Naive thymus-derived CD8-positive, alpha-beta T cell (primary cell): ENCODE results near the gene PTPRT. TPM values are rescaled to one million over a fixed set of nuclear protein-coding genes. Genes with fewer than 3 reads are reported as not detected.

Experiments used
- ATAC-seq, 2 donors: fragments of 150-1000 bp; cut with Tn5 transposase in 1 of 2; sonication (Bioruptor Pico), chemical (Tn5 transposase) in 1 of 2; 1 replicate in 1 of 2; 2 replicates in 1 of 2; pipeline ENCODE4 v1.10.0; 2021; ENCODE audit warnings: mild to moderate bottlenecking in 2 of 2, moderate library complexity in 2 of 2
- POLR2A ChIA-PET: fragments of 350-600 bp; sonication (Branson Sonifier 250); formaldehyde crosslinking; loops from one replicate; lab custom pipeline; 2021; ENCODE audit warnings: antibody characterized with exemption; lab: Charles Lee
- DNase-seq, 10 donors: peaks; one replicate each; pipeline versions ENCODE4 v3.0.0 to v3.0.0-alpha.2; 2020 to 2022
- H3K27ac Mint-ChIP-seq, 10 donors: one replicate each; pipeline ENCODE4 v1.8.0; 2020 to 2022; ENCODE audit warnings: mild to moderate bottlenecking in 10 of 10, mixed read lengths in 10 of 10, moderate library complexity in 4 of 10, inconsistent platforms in 1 of 10
- H3K27me3 Mint-ChIP-seq, 5 donors: one replicate each; pipeline ENCODE4 v1.8.0; 2021 to 2022; ENCODE audit warnings: mixed read lengths in 5 of 5
- H3K36me3 Mint-ChIP-seq, 3 donors: one replicate each; pipeline ENCODE4 v1.8.0; 2020 to 2022; ENCODE audit warnings: mixed read lengths in 3 of 3, mild to moderate bottlenecking in 2 of 3, inconsistent platforms in 1 of 3
- H3K4me1 Mint-ChIP-seq, 4 donors: one replicate each; pipeline ENCODE4 v1.8.0; 2021 to 2022; ENCODE audit warnings: mixed read lengths in 4 of 4
- H3K4me3 Mint-ChIP-seq, 10 donors: one replicate each; pipeline ENCODE4 v1.8.0; 2020 to 2022; ENCODE audit warnings: mild to moderate bottlenecking in 10 of 10, mixed read lengths in 10 of 10, moderate library complexity in 6 of 10, inconsistent platforms in 1 of 10
- H3K9me3 Mint-ChIP-seq, 9 donors: one replicate each; pipeline ENCODE4 v1.8.0; 2020 to 2022; ENCODE audit warnings: mixed read lengths in 9 of 9, mild to moderate bottlenecking in 3 of 9, inconsistent platforms in 1 of 9, moderate library complexity in 1 of 9
- polyA plus RNA-seq, 3 donors: library from polyadenylated mRNA; unstranded; fragments of 300-500 nt; fragmentation: Illumina TruSeq; gene quantifications; one replicate each; pipeline ENCODE4 v1.2.3, GENCODE V29; 2021
- total RNA-seq, 8 experiments: library from RNA in 2 of 8; stranded (reverse) in 2 of 8; gene quantifications; one replicate each; pipeline ENCODE4 v1.2.3 and lab custom pipeline; 2021 to 2026

The PTPRT gene
- not detected for total RNA-seq
- not detected for polyA plus RNA-seq
- 0 to 0.17 (median 0) reads per million in 6 experiments for total RNA-seq (lab: John Stamatoyannopoulos, UW)

DNA sequence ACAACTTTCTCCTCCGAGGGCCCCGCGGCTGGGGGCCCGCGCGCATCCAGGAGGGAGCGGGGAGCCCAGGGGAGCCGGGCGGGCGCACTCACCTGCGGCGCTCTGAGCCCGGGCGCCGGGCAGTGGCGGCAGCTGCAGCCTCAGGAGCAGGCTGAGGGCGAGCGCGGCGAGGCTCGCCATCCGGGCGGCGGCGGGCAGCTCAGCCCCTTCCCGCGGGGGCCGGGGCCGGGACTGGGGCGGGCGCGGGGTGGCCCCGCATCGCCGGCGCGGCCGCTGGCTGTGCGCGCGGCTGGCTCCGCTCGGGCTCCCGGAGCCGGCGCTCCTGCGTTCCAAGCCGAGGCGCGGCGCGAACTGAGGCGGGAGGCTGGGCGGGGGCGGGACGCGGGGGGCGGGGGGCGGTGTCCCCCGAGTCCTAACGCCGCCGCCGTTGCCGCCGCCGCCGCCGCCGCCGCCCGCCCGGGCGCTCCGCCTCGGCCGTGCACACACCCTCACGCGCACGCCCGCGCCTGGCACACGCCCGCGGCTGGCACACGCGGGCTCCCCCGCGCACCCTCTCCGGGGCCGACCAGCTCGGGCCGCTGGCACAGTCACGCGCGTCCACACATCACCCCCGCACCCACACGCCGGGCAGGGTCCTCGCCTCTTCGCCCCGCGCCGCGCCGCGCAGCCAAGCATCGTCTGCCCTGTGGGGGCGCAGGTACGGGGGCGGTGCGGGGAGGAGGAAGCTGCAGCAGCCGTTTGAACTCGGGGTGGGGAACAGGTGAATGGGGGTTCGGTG, at the start of gene PTPRT:
PTPRT (minus strand) TSS at position 353 of the 778 bp plus-strand sequence; CDS start at position 180, 173 bp downstream.
- peak within 1 kb of the TSS in 1 of 10 donors; percentile 16 for H3K4me3 Mint-ChIP-seq
- POLR2A ChIA-PET, result no interaction called here
- H3K27me3 Mint-ChIP-seq, result peaks cover 29 to 71% (median 47%) of the 10 kb centered on the region in 5 donors
- no peaks in the 10 kb centered on the region for H3K36me3 Mint-ChIP-seq
- peaks cover 0 to 2% (median 0%) of the 10 kb centered on the region in 9 donors for H3K9me3 Mint-ChIP-seq
- ATAC-seq (no peak), DNase-seq (no peak)
- H3K27ac Mint-ChIP-seq, result no peak within 1 kb of the TSS
- peaks cover 0 to 16% (median 7%) of the 10 kb centered on the region in 4 donors for H3K4me1 Mint-ChIP-seq

GRCh38 chr20:43238833-43239232, 49.1 kb upstream of the PTPRT start:
- H3K27me3 Mint-ChIP-seq, result peaks cover 3 to 23% (median 12%) of the 10 kb centered on the region in 5 donors
- H3K27ac Mint-ChIP-seq, result no peak overlapping the region
- no peak for DNase-seq
- no peak overlapping the region for H3K4me3 Mint-ChIP-seq
- H3K9me3 Mint-ChIP-seq, result peaks cover 0 to 18% (median 7%) of the 10 kb centered on the region in 9 donors
- peaks cover 0 to 9% (median 0%) of the 10 kb centered on the region in 3 donors for H3K36me3 Mint-ChIP-seq
- POLR2A ChIA-PET, result no interaction called here
- no peak for ATAC-seq
- H3K4me1 Mint-ChIP-seq, result peaks cover 0 to 6% (median 1%) of the 10 kb centered on the region in 4 donors

DNA sequence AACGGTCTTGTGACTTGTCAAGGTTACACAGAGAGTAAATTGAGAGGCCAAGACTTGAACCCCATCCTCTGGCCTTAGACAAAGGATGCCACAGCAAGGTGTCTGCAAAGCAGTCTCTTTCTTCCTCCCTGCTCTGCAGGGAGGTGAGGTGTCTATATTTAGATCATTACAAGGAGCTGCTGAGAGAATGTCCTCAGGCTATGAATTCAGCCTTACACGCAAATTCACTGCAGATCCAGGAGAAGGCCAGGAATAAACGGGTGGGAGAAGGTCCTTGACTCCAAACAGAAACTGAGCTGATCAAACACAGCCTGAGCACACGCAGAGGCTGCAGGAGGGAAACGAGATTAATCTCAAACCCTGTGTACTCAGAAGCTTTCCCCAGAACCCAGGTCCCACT, 48.6 kb upstream of the PTPRT start:
- Mint-ChIP-seq H3K36me3 (peaks cover 0 to 9% (median 0%) of the 10 kb centered on the region in 3 donors), H3K27ac (no peak overlapping the region), H3K4me1 (peaks cover 0 to 6% (median 1%) of the 10 kb centered on the region in 4 donors), H3K9me3 (peaks cover 0 to 18% (median 7%) of the 10 kb centered on the region in 9 donors), H3K27me3 (peaks cover 3 to 23% (median 12%) of the 10 kb centered on the region in 5 donors), H3K4me3 (no peak overlapping the region)
- POLR2A ChIA-PET, result no interaction called here
- no peak for DNase-seq
- no peak for ATAC-seq

- no peak for ATAC-seq
These were observed 48.0 kb upstream of the PTPRT start for GRCh38 chr20:43237651-43238168.

GRCh38 chr20:43235998-43236397, 46.3 kb upstream of the PTPRT start:
- peaks cover 0 to 6% (median 1%) of the 10 kb centered on the region in 4 donors for H3K4me1 Mint-ChIP-seq
- POLR2A ChIA-PET, result no interaction called here
- H3K27ac Mint-ChIP-seq, result no peak overlapping the region
- DNase-seq (no peak), ATAC-seq (no peak)
- H3K27me3 Mint-ChIP-seq, result peaks cover 3 to 23% (median 7%) of the 10 kb centered on the region in 5 donors
- H3K36me3 Mint-ChIP-seq, result peaks cover 0 to 9% (median 0%) of the 10 kb centered on the region in 3 donors
- no peak overlapping the region for H3K4me3 Mint-ChIP-seq
- H3K9me3 Mint-ChIP-seq, result peaks cover 0 to 18% (median 7%) of the 10 kb centered on the region in 9 donors

More at GRCh38 chr20:43237651-43238168, 48.0 kb upstream of the PTPRT start:
- POLR2A ChIA-PET, result no interaction called here
- Mint-ChIP-seq H3K9me3 (peaks cover 0 to 18% (median 7%) of the 10 kb centered on the region in 9 donors), H3K27ac (no peak overlapping the region), H3K4me3 (no peak overlapping the region), H3K4me1 (peaks cover 0 to 6% (median 1%) of the 10 kb centered on the region in 4 donors), H3K36me3 (peaks cover 0 to 9% (median 0%) of the 10 kb centered on the region in 3 donors), H3K27me3 (peaks cover 4 to 23% (median 12%) of the 10 kb centered on the region in 5 donors)
- no peak for DNase-seq

GRCh38 chr20:43231829-43232228, 42.1 kb upstream of the PTPRT start:
- ATAC-seq (no peak), DNase-seq (no peak)
- POLR2A ChIA-PET, result no interaction called here
- no peak overlapping the region for H3K4me3 Mint-ChIP-seq
- peaks cover 0 to 3% (median under 1%) of the 10 kb centered on the region in 4 donors for H3K4me1 Mint-ChIP-seq
- H3K36me3 Mint-ChIP-seq, result no peaks in the 10 kb centered on the region
- peaks cover 5 to 27% (median 14%) of the 10 kb centered on the region in 5 donors for H3K27me3 Mint-ChIP-seq
- H3K27ac Mint-ChIP-seq, result no peak overlapping the region
- H3K9me3 Mint-ChIP-seq, result peaks cover 0 to 10% (median 0%) of the 10 kb centered on the region in 9 donors

DNA sequence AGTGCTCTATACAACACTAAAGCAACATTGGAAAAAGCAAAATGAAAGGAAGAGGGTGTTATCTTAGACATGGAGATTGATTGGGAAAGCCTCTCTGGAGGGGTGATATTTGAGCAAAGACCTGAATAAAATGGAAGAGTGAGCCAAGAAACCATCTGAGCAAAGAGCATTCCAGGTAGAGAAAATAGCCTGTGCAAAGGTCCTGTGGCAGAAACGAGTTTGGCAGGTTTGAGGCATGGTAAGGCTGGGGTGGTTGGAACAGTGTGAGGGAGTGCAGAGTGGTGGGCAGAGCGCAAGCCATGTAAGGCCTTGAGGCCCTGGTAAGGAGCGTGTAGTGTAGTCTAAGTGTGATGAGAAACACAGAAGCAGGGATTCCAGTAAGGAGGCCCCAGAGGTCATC, 40.0 kb upstream of the PTPRT start:
- H3K36me3 Mint-ChIP-seq, result no peaks in the 10 kb centered on the region
- H3K27ac Mint-ChIP-seq, result no peak overlapping the region
- peaks cover 0 to 10% (median 0%) of the 10 kb centered on the region in 9 donors for H3K9me3 Mint-ChIP-seq
- POLR2A ChIA-PET, result no interaction called here
- H3K4me3 Mint-ChIP-seq, result no peak overlapping the region
- H3K4me1 Mint-ChIP-seq, result no peaks in the 10 kb centered on the region
- no peak for ATAC-seq
- peaks cover 5 to 20% (median 14%) of the 10 kb centered on the region in 5 donors for H3K27me3 Mint-ChIP-seq
- no peak for DNase-seq

DNA sequence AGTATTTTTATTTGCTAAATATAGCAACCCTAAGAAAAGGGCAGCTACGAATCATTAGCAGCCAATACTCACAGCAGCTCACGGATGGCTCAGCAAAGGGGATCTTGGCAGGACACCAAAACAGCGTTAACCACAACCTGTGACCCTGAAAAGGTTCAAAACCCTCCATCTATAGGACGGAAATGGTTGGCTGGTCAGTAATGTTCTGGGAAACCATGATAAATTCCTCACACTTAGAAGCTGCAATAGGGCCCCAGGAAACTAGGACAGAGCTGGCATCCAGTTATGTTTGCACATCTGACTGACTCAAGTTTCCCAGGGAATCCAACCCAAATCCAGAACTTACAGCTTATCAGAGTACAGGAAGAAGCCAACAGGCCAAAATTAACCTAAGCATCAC, 30.9 kb upstream of the PTPRT start:
- Mint-ChIP-seq H3K27ac (no peak overlapping the region), H3K9me3 (peaks cover 0 to 2% (median 0%) of the 10 kb centered on the region in 9 donors), H3K4me3 (no peak overlapping the region), H3K4me1 (peaks cover 0 to 3% (median 0%) of the 10 kb centered on the region in 4 donors), H3K27me3 (peaks cover 0 to 30% (median 16%) of the 10 kb centered on the region in 5 donors), H3K36me3 (no peaks in the 10 kb centered on the region)
- ATAC-seq (no peak), DNase-seq (no peak)
- POLR2A ChIA-PET, result no interaction called here

GRCh38 chr20:43210901-43211300, 21.2 kb upstream of the PTPRT start:
- ATAC-seq (no peak), DNase-seq (no peak)
- Mint-ChIP-seq H3K36me3 (no peaks in the 10 kb centered on the region), H3K27me3 (peaks cover 4 to 27% (median 9%) of the 10 kb centered on the region in 5 donors), H3K27ac (no peak overlapping the region), H3K9me3 (peaks cover 0 to 4% (median 0%) of the 10 kb centered on the region in 9 donors), H3K4me3 (no peak overlapping the region), H3K4me1 (no peaks in the 10 kb centered on the region)
- POLR2A ChIA-PET, result no interaction called here

DNA sequence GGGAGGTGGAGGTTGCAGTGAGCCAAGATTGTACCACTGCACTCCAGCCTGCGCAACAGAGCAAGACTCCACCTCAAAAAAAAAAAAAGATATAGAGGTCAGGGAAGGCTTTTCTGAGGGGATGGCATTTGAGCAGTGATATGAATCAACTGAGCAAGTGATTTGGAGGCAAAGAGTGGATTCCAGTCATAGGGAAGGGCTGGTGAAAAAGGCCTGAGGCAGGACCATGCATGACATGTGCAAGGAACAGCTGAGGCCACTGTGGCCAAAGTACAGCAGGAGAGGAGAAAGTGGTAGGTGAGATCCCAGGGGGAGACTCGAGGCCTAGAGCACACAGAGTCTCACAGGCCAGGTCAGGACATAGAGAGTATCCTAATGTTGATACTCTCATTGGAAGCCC, 20.1 kb upstream of the PTPRT start:
- DNase-seq, result no peak

GRCh38 chr20:43205699-43206098, 16.0 kb upstream of the PTPRT start:
- Mint-ChIP-seq H3K27ac (no peak overlapping the region), H3K36me3 (no peaks in the 10 kb centered on the region), H3K4me1 (no peaks in the 10 kb centered on the region), H3K9me3 (peaks cover 0 to 7% (median 0%) of the 10 kb centered on the region in 9 donors), H3K4me3 (no peak overlapping the region), H3K27me3 (peaks cover 0 to 23% (median 4%) of the 10 kb centered on the region in 5 donors)
- ATAC-seq (no peak), DNase-seq (no peak)
- POLR2A ChIA-PET, result no interaction called here

More for the DNA sequence above, 20.1 kb upstream of the PTPRT start:
- Mint-ChIP-seq H3K27ac (no peak overlapping the region), H3K27me3 (peaks cover 4 to 17% (median 5%) of the 10 kb centered on the region in 5 donors), H3K4me1 (no peaks in the 10 kb centered on the region), H3K4me3 (no peak overlapping the region), H3K9me3 (peaks cover 0 to 7% (median 0%) of the 10 kb centered on the region in 9 donors), H3K36me3 (no peaks in the 10 kb centered on the region)
- ATAC-seq, result no peak
- POLR2A ChIA-PET, result no interaction called here

GRCh38 chr20:43202100-43202499, 12.4 kb upstream of the PTPRT start:
- peaks cover 0 to 13% (median 3%) of the 10 kb centered on the region in 5 donors for H3K27me3 Mint-ChIP-seq
- POLR2A ChIA-PET, result no interaction called here
- H3K4me1 Mint-ChIP-seq, result no peaks in the 10 kb centered on the region
- H3K36me3 Mint-ChIP-seq, result no peaks in the 10 kb centered on the region
- DNase-seq (no peak), ATAC-seq (no peak)
- no peak overlapping the region for H3K27ac Mint-ChIP-seq
- H3K4me3 Mint-ChIP-seq, result no peak overlapping the region
- H3K9me3 Mint-ChIP-seq, result peaks cover 0 to 4% (median 0%) of the 10 kb centered on the region in 9 donors

DNA sequence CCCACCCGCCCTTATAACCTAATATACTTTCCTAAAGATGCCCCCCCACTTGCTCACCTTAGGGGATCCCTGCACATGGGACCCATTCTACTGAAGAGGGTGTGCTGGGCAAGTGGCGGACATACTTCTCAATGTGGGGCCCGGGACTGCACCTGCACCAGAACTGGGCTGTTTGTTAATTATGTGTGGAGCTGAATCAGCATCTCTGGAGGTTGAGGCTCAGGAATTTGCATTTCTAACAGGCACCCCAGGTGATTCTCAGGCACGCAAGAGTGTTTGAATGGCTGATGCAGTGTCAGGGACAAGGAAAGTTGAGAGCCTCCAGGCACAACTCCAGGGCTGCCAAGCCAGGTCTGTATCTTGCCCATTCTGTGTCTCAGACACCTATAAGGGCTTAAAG, 8.9 kb upstream of the PTPRT start:
- DNase-seq (no peak), ATAC-seq (no peak)
- POLR2A ChIA-PET, result no interaction called here
- no peaks in the 10 kb centered on the region for H3K4me1 Mint-ChIP-seq
- H3K27me3 Mint-ChIP-seq, result peaks cover 1 to 20% (median 6%) of the 10 kb centered on the region in 5 donors
- peaks cover 0 to 1% (median 0%) of the 10 kb centered on the region in 9 donors for H3K9me3 Mint-ChIP-seq
- no peak overlapping the region for H3K4me3 Mint-ChIP-seq
- H3K36me3 Mint-ChIP-seq, result no peaks in the 10 kb centered on the region
- no peak overlapping the region for H3K27ac Mint-ChIP-seq
